ENCODE data around the gene TSC22D1.

The TSC22D1 gene

GRCh38 chr13:44385401-44385800, 190.7 kb downstream of the TSC22D1 start:
- no peak for TF ChIP-seq CTCF (IDR thresholded peaks at IDR 0.05; ENCODE audit: insufficient read depth, low read depth, low read length, missing control alignments)
- no peak for DNase-seq (ENCODE audit: low read depth)
- no peak overlapping the region for H3K4me3 ChIP-seq (ENCODE audit: low read depth, low read length)

- H3K4me3 ChIP-seq (ENCODE audit: low read depth, low read length): no peak overlapping the region
- no peak for DNase-seq (ENCODE audit: low read depth)
- TF ChIP-seq CTCF (IDR thresholded peaks at IDR 0.05; ENCODE audit: insufficient read depth, low read depth, low read length, missing control alignments): no peak
These were observed 191.4 kb downstream of the TSC22D1 start for GRCh38 chr13:44384778-44385177.

GRCh38 chr13:44383945-44384344, 192.2 kb downstream of the TSC22D1 start:
- no peak overlapping the region for H3K4me3 ChIP-seq (ENCODE audit: low read depth, low read length)
- no peak for DNase-seq (ENCODE audit: low read depth)
- no peak for TF ChIP-seq CTCF (IDR thresholded peaks at IDR 0.05; ENCODE audit: insufficient read depth, low read depth, low read length, missing control alignments)

DNA sequence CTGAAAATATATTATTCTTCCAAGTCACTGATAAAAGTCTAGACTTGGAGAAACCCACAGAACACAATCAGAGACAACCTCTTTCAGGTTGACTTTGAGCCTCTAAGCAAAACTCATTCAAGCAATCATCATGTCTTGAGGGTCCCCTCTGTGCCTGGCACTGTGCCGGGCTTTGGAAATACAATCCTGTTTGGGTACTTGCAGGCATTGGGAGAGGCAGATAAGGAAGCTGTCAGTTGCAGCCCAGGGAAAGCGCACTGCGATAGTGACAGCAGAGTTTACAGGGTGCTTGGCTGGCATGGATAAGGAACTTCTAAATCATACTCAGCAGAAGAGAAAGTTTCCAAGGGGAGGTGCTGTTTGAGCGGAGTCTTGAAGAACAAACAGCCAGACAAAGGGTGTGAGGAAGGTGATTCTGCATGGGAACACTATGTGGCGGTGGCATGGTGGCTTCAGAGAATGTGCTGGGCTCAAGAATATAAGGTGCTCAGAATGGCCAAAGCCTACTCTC, 193.4 kb downstream of the TSC22D1 start:
- no peak for TF ChIP-seq CTCF (IDR thresholded peaks at IDR 0.05; ENCODE audit: insufficient read depth, low read depth, low read length, missing control alignments)
- DNase-seq (ENCODE audit: low read depth): no peak
- H3K4me3 ChIP-seq (ENCODE audit: low read depth, low read length): no peak overlapping the region

Measured in GM12865 (cell line).